GM19238 (cell line): Measurements from ENCODE around the gene BSCL2.
"Not testable (repeated sequence)": the region's sequence is repeated elsewhere in the genome, so short reads cannot be mapped to it uniquely, and the experiment has no call there.

ENCODE experiments used
- DNase-seq: peaks from one replicate; pipeline ENCODE4 v3.0.0; 2011; ENCODE audit warnings: low spot score; ENCODE audit not compliant: insufficient read length

Gene BSCL2

DNA sequence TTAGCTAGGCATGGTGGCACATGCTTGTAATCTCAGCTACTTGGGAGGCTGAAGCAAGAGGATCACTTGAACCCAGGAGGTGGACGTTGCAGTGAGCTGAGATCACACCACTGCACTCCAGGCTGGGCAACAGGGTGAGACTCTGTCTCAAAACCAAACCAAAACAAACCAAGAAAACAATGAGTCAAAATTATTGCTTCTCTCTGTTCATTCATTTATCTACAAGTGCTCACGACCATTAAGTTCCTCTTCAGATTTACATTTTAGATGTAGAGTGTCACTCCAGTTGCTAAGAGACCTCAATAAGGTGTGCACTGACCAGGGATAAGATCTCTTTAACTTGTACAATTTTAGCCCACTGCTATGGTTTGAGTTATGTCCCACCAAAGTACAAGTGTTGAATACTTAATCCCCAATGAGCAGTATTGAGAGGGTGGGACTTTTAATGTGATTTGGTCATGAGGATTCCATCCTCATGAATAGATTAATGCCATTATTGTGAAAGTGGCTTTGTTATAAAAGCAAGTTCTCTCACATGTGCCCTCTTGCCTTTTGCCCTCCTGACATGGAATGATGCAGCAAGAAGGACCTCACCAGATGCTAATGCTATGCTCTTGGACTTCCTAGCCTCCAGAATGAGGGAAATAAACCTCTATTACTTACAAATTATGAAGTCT lies 12.2 kb upstream of the BSCL2 start:
- no peak for DNase-seq

DNA sequence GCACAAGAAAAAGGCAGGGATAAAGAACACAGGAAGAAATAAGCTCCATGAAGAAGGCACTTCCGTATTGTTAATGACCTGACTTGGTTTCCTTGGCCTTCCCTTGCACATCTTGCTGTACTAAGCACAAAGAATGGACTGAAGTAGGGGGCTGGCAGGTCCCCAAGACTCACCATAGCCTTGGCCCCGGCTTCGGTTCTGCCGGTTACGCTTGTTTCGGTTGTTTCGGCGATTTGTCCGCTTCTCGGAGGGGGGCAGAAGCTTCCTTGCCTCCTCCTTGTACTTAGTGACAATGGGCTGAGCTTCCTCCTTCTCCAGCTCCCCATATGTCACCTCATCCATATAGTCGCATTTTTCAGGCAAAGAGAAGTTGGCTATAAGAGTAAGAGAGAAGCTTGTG lies 9.6 kb upstream of the BSCL2 start:
- DNase-seq, result no peak

GRCh38 chr11:62716206-62716605 lies 9.0 kb upstream of the BSCL2 start:
- DNase-seq, result no peak

DNA sequence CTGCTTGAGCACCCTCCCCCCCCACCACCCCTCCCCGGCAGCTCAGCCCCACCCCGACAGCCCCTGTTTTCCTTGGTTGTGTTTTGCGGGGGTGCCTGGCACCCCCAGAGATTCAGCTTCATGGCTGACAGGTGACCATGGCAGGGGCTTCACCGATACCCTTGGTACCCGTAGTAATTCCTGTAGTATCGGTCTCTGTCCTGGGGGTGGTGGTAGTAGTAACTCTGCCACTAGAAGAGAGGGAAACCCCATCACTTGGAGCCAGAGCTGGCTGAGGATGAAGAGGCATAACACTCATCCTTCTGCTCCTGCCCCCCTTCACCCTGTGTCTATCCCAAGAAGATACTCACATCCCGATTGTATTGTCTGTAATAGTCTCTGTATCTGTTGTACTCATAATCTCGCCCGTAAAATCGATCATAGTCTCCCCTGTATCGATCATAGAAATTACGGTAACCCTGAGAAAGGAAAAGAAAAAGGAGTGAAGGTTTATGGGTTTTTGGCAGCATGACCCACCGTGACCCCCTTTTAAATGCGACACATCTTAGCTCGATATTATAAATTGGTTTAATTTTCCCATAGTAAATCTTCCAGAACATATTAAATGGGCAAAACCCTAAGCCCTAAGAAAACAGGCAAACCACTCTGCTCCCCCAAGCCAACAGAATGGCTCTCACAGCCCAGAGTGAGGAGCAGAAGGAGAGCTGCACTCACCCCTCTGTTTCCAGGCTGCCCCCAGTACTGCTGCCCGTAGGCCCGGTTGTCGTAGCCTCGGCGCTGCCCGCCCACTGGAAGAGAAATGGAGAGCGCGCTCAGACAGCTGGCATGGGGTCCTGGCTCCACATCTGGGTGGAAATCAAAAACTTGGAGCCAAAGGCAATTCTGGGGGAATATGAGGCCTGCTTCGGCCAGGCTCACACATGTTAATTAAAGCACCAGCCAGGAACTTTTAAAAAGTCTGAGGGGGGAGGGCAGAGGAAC lies 8.2 kb upstream of the BSCL2 start:
- DNase-seq, result no peak

GRCh38 chr11:62713343-62713742 lies 6.1 kb upstream of the BSCL2 start:
- DNase-seq, result no peak

GRCh38 chr11:62712861-62713260 lies 5.6 kb upstream of the BSCL2 start:
- DNase-seq, result no peak

- DNase-seq, result no peak
Observed at GRCh38 chr11:62712276-62712812, 5.1 kb upstream of the BSCL2 start.

DNA sequence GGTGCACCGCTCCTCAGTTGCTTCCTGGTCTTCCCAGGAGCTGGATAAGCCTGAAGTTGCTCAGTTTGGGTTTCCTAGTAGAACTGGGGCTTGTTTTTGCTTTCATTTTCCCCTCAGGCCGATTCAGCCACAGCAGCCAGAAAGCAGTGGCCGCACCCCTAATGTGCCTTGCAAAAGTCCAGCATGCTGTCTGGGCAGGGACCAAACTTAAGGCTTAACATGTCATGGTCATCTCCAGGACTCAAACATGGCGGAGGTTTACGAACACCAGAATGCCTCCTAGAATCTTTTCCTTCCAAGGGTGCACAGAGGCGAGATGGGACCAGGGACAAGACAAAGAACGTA lies 2.7 kb upstream of the BSCL2 start:
- no peak for DNase-seq

- peak; percentile 83 for DNase-seq
Observed at GRCh38 chr11:62709247-62710000, 2.2 kb upstream of the BSCL2 start.

GRCh38 chr11:62708793-62709192 lies 1.6 kb upstream of the BSCL2 start:
- no peak for DNase-seq

- DNase-seq, result no peak
Observed at GRCh38 chr11:62708392-62708791, 1.2 kb upstream of the BSCL2 start.

DNA sequence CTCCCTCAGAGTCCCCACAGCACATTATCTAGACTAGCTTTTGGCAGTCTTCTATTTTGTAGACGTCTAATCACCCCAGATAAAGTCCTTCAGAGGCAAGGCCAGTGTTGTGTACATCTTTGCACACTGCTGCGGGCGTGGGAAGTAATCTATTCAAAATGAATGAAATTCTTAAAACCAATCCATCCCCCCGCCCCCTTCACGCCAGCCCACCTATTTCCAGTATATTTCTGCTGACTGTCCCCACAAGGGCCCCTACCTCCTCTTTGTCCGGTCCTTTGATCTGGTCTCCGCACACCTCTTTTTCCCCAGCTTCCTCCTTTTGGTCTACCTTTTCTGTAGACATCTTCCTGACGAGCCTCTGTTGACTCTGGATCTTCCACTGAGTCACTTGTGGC lies 375 bp downstream of the BSCL2 start:
- no peak for DNase-seq

DNA sequence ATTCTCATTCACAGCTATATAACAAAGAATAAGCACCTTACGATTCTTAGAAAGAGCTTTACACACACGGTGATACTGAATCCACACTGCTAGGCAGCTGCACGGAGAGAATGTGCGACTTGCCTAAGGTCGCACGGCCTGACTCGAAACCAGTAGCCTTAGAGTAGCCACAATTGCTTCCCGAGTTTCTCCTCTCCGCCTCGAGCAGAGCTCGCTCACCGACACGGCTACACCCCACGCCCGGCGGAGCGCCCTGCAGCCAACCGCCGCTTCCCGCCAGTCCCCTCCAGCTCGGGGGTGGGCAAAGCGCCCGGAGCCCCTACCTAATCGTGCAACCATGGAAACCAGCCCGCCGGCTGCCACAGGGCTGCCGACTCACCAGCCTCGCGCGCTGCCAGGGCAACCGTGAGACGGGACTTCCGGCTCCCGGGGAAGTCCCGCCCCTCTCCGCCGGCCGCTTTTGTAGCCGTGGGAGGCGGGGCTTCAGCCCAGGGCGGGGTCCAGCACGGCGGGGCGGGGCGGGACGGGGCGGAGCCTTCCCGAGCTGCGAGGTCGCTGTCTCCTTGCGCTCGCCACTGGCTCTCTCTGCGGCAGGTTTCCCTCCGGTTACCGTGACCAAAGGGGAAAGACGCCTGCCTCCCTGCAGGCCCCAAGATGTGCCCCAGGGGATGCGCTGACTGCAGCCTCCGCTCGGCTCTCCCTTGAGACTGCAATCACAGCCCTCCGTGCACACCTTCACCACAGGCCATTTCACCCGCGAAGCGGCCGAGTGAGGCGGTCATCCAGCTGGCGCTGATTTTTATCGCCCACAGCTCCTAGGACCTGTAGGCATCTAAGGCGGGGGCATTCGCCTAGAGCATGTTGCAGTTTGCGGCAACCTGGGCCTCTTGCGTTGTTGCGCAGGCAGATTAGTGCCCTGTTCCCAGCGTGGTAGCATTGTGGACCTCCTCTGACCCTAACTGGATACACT lies 1.1 kb downstream of the BSCL2 start:
- peak; percentile 87 for DNase-seq

GRCh38 chr11:62705413-62705812 lies 1.8 kb downstream of the BSCL2 start:
- no peak for DNase-seq

DNA sequence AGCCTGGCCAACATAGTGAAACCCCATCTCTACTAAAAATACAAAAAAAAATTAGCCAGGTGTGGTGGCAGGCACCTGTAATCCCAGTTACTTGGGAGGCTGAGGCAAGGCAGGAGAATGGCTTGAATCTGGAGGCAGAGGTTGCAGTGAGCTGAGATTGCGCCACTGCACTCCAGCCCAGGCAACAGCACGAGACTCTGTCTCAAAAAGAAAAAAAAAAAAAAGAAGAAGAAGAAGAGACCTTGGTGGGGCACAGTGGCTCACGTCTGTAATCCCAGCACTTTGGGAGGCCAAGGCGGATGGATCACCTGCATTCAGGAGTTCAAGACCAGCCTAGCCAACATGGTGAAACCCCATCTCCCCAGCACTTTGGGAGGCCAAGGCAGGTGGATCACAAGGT lies 3.3 kb downstream of the BSCL2 start:
- DNase-seq, result not testable (repeated sequence)

DNA sequence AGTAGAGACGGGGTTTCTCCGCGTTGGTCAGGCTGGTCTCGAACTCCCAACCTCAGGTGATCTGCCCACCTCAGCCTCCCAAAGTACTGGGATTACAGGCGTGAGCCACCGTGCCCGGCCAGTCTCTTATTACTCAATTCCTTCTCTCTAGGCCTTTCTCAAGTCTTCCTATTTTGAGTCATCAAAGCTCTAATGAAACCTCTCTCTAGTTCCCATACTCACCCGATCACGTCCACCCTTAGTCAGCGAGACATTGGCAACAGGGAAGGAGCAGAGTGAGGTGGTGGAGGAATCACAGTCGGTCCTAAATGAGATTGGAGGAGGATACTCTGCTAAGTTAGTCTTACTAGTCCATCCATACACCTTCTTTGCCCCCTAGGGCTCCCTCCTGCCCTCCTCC lies 5.0 kb downstream of the BSCL2 start:
- no peak for DNase-seq

DNA sequence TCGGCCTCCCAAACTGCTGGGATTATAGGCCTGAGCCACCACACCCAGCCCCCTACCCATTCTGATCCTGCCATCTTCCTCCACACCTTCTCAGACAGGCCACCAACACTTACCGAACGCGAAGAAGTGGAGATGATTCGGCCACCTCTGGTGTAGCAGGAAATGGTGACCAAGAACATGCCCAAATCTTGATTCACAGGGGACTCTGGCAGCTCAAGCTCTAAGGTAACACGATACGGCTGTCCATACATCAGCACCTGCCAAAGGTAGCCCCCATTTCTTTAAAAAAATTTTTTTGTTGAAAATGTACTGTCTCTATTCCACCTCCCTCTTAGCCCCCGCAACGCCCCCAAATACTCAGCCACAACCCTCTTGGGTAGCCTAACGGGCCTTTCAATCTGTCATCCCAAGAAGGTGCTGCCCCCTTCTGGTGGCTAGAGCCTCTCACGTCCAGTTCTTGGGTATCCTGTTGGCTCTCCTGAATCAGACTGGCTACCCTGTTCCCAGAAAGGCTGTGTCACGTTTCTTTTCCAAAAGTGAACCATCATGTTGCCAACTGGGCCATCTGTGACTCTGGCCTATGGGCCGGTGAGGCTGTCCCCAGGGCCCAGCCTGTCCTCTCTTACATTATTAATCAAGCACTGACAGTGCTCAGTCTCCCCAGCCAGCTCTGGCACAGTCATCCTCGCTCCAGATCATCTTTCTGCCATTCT lies 12.6 kb downstream of the BSCL2 start:
- peak; percentile 70 for DNase-seq

- not testable (repeated sequence) for DNase-seq
Observed at GRCh38 chr11:62693624-62694023, 13.6 kb downstream of the BSCL2 start.

GRCh38 chr11:62689421-62690183 lies 17.6 kb downstream of the BSCL2 start, which contains the start of gene LRRN4CL:
LRRN4CL (minus strand) TSS chr11:62689530; CDS start chr11:62688508, 1,022 bp downstream.
- DNase-seq, result no peak
